Activated CD4-positive, alpha-beta T cell treated with anti-CD3 and anti-CD28 coated beads for 36 hours (primary cell): ENCODE results near the gene IER2. TPM values are rescaled to one million over a fixed set of nuclear protein-coding genes. Genes with fewer than 3 reads are reported as not detected.

Experiments
- ATAC-seq: fragments of 200-7000 bp; cut with Tn5 transposase; one replicate; pipeline ENCODE4 v1.10.0; 2021; ENCODE audit warnings: mild to moderate bottlenecking, moderate library complexity
- CTCF ChIA-PET: fragments of 350-600 bp; sonication (Branson Sonifier 250); formaldehyde crosslinking; loops from one replicate; lab custom pipeline; 2021; ENCODE audit warnings: antibody characterized with exemption; lab: Charles Lee
- POLR2A ChIA-PET: fragments of 350-600 bp; sonication (Branson Sonifier 250); formaldehyde crosslinking; loops from one replicate; lab custom pipeline; 2021; ENCODE audit warnings: antibody characterized with exemption, inconsistent platforms; lab: Charles Lee
- DNase-seq: peaks from one replicate; pipeline ENCODE4 v3.0.0-alpha.2; 2020
- H3K27ac Mint-ChIP-seq: one replicate; pipeline ENCODE4 v1.8.0; 2021; ENCODE audit warnings: mixed read lengths
- H3K27me3 Mint-ChIP-seq: one replicate; pipeline ENCODE4 v1.8.0; 2021; ENCODE audit warnings: mixed read lengths
- H3K36me3 Mint-ChIP-seq: one replicate; pipeline ENCODE4 v1.8.0; 2021; ENCODE audit warnings: low read depth, mixed read lengths
- H3K4me1 Mint-ChIP-seq: one replicate; pipeline ENCODE4 v1.8.0; 2021; ENCODE audit warnings: mixed read lengths
- H3K4me3 Mint-ChIP-seq: one replicate; pipeline ENCODE4 v1.8.0; 2021; ENCODE audit warnings: mild to moderate bottlenecking, moderate library complexity, mixed read lengths
- H3K9me3 Mint-ChIP-seq: one replicate; pipeline ENCODE4 v1.8.0; 2021; ENCODE audit warnings: low read depth, mixed read lengths
- intact Hi-C, 2 experiments: fragments of 100-400 bp; cut with DNase I in 1 of 2; cut with micrococcal nuclease in 1 of 2; formaldehyde crosslinking; loops; one replicate each; pipeline versions ENCODE4 v1.14.2 to v1.15.1; 2022 to 2024; cut with DNase I, micrococcal nuclease
- total RNA-seq, 2 experiments: library from RNA; stranded (reverse); gene quantifications; one replicate each; pipeline ENCODE4 v1.2.3, GENCODE V29; 2021

Gene IER2
- total RNA-seq, 2 experiments from 2014 or later: 109 to 118 TPM

DNA sequence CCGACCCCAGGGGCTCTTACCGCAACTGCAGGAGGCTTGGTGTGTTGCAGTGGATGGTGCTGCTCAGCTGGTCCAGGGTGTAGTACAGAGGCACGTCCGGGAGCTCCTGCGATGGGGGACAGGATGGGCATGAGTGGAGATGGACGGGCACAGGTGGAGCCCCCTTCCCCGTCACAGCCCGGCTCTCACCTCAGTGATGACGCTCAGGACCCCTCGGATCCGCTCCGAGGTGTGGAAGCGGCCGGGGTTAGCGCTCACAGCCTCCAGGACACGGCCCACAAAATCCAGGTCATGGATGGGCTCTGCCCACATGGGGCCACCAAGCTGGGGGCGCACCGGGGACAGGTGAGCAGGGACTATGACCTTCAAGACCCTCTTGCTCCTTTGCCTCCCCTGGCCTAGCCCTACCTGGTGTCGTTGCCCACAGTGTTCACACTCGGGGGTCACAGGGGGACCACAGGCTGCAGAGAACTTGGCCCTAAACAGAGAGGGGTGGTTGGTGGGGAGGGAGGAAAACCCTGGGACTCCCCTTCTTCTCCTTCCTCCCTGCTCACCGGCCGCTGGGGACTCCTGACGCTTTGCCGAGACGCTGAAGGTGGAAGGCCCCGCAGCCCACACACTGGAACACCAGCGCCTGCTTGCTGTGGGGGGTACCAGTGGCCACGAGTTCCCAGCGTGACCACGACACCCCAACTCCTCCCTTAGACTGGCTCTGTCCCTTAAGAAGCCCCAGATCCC, 40.7 kb upstream of the IER2 start:
- no peak for DNase-seq
- no peak overlapping the region for H3K4me3 Mint-ChIP-seq
- CTCF ChIA-PET: no interaction called here
- H3K9me3 Mint-ChIP-seq: no peaks in the 10 kb centered on the region
- H3K36me3 Mint-ChIP-seq: peaks cover 22% of the 10 kb centered on the region
- intact Hi-C loops: no loop called here
- H3K4me1 Mint-ChIP-seq: peaks cover 5% of the 10 kb centered on the region
- no peak for ATAC-seq
- H3K27ac Mint-ChIP-seq: no peak overlapping the region
- no peaks in the 10 kb centered on the region for H3K27me3 Mint-ChIP-seq
- POLR2A ChIA-PET: no interaction called here

DNA sequence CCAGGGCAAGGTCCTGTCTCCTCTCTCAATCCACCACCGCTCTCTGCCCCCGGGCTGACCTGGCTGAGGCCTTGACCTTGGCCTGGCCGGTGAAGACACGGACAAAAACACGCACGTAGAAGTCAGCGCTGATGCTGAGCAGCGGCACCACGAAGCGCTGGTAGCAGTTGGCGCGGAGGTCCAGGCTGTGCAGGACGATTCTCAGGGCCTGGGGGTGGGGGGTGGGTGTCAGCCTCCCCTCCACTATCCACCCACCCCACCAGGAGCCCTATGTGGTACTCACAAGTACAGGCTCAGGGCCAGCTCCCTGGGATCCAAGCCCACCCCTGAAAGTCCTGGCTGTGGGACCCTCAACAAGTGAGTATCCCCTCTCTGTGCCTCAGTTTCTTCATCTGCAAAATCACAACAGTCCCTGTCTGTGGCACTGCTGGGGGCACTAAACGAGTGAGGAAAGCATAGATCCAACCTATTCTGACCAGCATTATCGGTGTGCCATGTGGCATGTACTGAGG, 40.1 kb upstream of the IER2 start:
- intact Hi-C loops: no loop called here
- CTCF ChIA-PET: no interaction called here
- ATAC-seq (no peak), DNase-seq (no peak)
- Mint-ChIP-seq H3K9me3 (no peaks in the 10 kb centered on the region), H3K36me3 (peaks cover 26% of the 10 kb centered on the region), H3K4me1 (peaks cover 6% of the 10 kb centered on the region), H3K4me3 (no peak overlapping the region), H3K27me3 (no peaks in the 10 kb centered on the region), H3K27ac (no peak overlapping the region)
- POLR2A ChIA-PET: no interaction called here

DNA sequence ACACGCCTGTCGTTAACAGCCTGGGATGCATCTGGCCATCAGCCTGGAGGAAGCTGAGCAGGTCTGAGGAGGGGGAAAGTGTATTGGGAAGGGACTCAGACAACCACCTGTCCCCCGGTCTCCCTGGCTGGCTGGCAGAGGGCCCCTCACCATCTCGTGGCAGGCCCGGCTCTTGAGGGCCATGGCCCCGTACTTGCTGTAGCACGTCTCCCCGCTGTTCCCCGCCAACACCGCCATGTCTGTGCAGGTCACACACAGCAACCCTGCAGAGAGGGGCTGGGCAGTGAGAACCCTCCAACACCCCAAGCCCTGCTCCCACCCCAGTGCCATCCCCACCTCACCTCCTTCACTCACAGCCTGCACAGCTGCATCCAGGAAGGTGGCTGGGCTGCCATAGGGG, 37.7 kb upstream of the IER2 start:
- POLR2A ChIA-PET: no interaction called here
- CTCF ChIA-PET: interaction anchor here (2.6 kb wide), 1 partner anchor 147 kb away, joined by 8 read pairs; no protein-coding TSS in a partner anchor
- no peak for DNase-seq
- ATAC-seq: no peak
- Mint-ChIP-seq H3K27me3 (no peaks in the 10 kb centered on the region), H3K4me1 (peaks cover 12% of the 10 kb centered on the region), H3K27ac (no peak overlapping the region), H3K4me3 (no peak overlapping the region), H3K36me3 (peaks cover 26% of the 10 kb centered on the region), H3K9me3 (no peaks in the 10 kb centered on the region)
- intact Hi-C loops: no loop called here

DNA sequence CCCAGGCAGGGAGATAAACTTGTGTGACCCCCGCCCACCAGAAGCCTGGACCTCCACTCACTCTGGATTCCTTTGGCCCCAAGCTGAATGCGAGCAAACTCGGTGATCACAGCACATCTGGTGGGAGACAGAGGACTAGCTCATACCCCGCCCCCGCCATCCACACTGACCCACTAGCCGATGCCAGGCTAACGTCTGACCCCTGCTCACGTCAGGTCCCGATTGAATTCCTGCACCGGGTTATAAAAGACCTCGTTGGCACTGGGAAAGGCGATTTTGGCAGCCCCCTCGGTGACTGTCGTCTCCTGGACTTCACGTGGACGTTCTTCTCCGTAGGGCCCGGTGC, 34.3 kb upstream of the IER2 start:
- peak overlapping the region; percentile 95 for H3K27ac Mint-ChIP-seq
- H3K4me1 Mint-ChIP-seq: peaks cover 30% of the 10 kb centered on the region
- no peak for ATAC-seq
- ChIA-PET CTCF (interaction anchor here (0.9 to 3.0 kb wide), 2 partner anchors 11 to 151 kb away, joined by 3 to 18 read pairs; no protein-coding TSS in a partner anchor), POLR2A (no interaction called here)
- DNase-seq: no peak
- intact Hi-C loops: loop anchor here (1.0 to 5.0 kb wide), 6 partner anchors 12 to 504 kb away; partner anchors contain the start of genes JUNB (in 1 of the 2), ZNF490 (in 1 of the 2) and ZNF791 (in 1 of the 2)
- H3K4me3 Mint-ChIP-seq: peak overlapping the region; percentile 87
- no peaks in the 10 kb centered on the region for H3K9me3 Mint-ChIP-seq
- peaks cover 22% of the 10 kb centered on the region for H3K36me3 Mint-ChIP-seq
- no peaks in the 10 kb centered on the region for H3K27me3 Mint-ChIP-seq

DNA sequence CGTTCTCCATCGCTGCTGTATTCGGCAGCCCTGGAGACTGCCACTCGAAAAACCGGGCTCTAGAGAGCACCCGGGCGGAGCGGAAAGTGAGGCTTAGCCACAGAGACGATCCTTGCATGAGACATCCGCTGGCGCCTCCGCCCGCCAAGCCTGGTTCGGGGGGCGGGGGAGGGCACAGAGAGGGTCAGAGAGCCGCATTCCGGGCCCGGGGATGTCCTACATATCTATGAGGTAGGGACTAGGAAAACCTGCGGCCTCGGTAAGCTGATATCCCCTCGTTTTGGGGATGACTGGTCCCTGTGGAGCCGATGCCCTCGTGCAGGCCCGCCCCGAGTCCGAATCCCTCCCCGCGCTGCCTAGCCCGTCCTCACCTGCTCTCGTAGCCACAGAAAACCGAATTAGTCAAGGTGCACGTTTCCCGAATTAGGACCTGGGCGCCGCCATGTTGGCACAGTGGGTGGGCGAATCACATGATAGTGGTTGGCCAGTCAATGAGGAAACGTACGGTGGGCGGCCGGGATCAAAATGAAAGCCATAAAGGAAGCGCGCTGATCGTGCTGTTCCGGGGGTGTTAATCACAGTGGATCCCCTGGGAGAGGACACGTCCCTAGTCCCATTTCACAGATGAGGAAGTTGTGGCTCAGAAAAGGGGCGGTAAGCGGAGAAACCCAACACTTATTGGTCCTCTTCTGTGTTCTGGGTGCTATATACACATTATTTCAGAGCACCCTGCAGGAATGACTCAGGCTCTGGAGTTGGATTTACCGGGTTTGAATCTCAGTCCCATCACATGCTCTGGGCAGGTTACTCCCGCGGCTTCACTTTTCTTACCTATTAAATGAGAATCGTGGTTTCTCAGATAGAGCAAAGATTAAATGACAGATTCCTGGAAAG, 33.7 kb upstream of the IER2 start, which contains the start of gene TRMT1:
TSS of gene TRMT1 (minus strand) at position 459 of the 894 bp plus-strand sequence. CDS start at position 118, 341 bp downstream.
- Mint-ChIP-seq H3K27me3 (no peaks in the 10 kb centered on the region), H3K9me3 (no peaks in the 10 kb centered on the region), H3K27ac (peak within 1 kb of the TSS; percentile 95), H3K4me3 (peak within 1 kb of the TSS; percentile 87), H3K36me3 (peaks cover 23% of the 10 kb centered on the region), H3K4me1 (peaks cover 36% of the 10 kb centered on the region)
- ATAC-seq (peak; percentile 55), DNase-seq (peak; percentile 96)
- POLR2A ChIA-PET: no interaction called here
- CTCF ChIA-PET: interaction anchor here (0.9 to 3.0 kb wide), 2 partner anchors 12 to 151 kb away, joined by 3 to 18 read pairs; no protein-coding TSS in a partner anchor
- intact Hi-C loops: loop anchor here (1.0 to 5.0 kb wide), 7 partner anchors 12 to 504 kb away; partner anchors contain the start of genes IER2 (in 1 of the 2), JUNB (in 1 of the 2), STX10 (in 1 of the 2) and ZNF490 (in 1 of the 2)

DNA sequence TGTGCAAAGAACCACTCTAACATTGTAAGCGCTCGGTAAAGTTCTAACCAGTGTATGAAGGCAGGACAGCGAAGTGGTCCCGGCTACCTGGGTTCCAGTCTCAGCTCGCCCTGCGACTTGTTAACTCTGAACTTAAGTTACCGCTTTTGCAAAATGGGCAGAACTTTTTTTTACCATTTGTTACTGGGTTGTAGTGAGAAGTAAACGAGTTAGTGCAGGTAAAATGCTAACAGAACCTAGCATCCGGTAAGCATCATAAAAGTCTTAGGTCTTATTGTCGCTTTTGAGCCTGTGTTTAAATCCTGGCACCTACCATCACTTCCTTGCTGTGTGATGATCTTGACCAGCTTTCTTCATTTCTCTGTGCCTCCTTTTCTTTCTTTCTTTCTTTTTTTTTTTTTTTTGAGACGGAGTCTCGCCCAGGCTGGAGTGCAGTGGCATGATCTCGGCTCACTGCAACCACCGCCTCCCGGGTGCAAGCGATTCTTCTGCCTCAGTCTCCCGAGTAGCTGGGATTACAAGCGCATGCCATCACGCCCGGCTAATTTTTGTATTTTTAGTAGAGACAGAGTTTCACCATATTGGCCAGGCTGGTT, 32.9 kb upstream of the IER2 start:
- DNase-seq (no peak), ATAC-seq (peak; percentile 6)
- CTCF ChIA-PET: interaction anchor here (0.9 to 2.6 kb wide), 6 partner anchors 13 to 152 kb away, joined by 4 to 10 read pairs (median 6); no protein-coding TSS in a partner anchor
- Mint-ChIP-seq H3K36me3 (peaks cover 21% of the 10 kb centered on the region), H3K27me3 (no peaks in the 10 kb centered on the region), H3K9me3 (no peaks in the 10 kb centered on the region), H3K4me1 (peaks cover 43% of the 10 kb centered on the region), H3K4me3 (peak overlapping the region; percentile 87), H3K27ac (peak overlapping the region; percentile 95)
- intact Hi-C loops: loop anchor here (1.0 to 5.0 kb wide), 5 partner anchors 16 to 505 kb away; partner anchors contain the start of genes IER2 (in 1 of the 2), JUNB (in 1 of the 2), STX10 (in 1 of the 2) and ZNF490 (in 1 of the 2)
- POLR2A ChIA-PET: interaction anchor here (1.0 to 1.9 kb wide), 2 partner anchors 33 to 35 kb away, joined by 3 to 18 read pairs; partner anchors contain the start of genes IER2 and STX10

DNA sequence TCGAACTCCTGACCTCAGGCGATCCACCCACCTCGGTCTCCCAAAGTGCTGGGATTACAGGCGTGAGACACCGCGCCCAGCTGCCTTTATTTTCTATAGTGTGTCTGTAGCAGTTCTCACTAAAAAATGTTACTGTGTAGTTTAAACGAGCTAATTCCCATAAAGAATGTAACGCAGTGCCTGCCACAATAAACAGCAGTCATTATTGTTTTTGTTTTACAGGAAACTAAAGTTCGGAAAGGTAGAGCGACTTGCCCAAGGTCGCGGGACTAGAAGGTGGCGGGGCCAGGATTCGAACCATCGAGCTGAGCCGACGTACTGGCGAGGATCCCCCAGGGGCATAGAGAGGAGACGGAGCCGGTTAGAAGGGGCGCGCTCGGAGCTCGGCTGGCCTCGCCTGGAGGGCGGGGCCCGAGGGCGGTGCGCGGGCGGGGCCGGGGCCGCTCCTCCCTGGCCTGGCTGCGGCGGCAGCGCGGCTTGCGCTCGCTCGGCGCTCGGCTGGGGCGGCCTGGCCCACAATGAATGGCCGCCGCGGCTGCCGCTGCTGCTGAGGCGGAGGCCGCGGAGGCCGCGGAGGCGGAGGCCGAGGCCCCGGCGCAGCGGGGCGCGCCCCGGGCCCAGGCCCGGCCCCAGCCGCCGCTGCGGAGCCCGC, 32.3 kb upstream of the IER2 start, which contains the start of gene NACC1:
TSS of gene NACC1 (plus strand) at position 493 of the 652 bp plus-strand sequence. CDS start 16,944 bp downstream, outside the sequence.
- ChIA-PET POLR2A (interaction anchor here (1.0 to 1.9 kb wide), 3 partner anchors 32 to 37 kb away, joined by 3 to 18 read pairs (median 4); partner anchors contain the start of genes IER2 and STX10), CTCF (interaction anchor here (0.6 to 2.6 kb wide), 10 partner anchors 9 to 239 kb away, joined by 3 to 10 read pairs (median 5); partner anchors contain the start of genes IER2 and STX10)
- Mint-ChIP-seq H3K4me1 (peaks cover 49% of the 10 kb centered on the region), H3K27ac (peak within 1 kb of the TSS; percentile 95), H3K9me3 (no peaks in the 10 kb centered on the region), H3K4me3 (peak within 1 kb of the TSS; percentile 87), H3K36me3 (peaks cover 20% of the 10 kb centered on the region), H3K27me3 (no peaks in the 10 kb centered on the region)
- ATAC-seq (peak; percentile 85), DNase-seq (peak; percentile 95)
- intact Hi-C loops: loop anchor here (1.0 to 5.0 kb wide), 10 partner anchors 14 to 506 kb away; partner anchors contain the start of genes DHPS (in 1 of the 2), IER2 (in 1 of the 2), JUNB (in 1 of the 2) and STX10 (in 1 of the 2)

DNA sequence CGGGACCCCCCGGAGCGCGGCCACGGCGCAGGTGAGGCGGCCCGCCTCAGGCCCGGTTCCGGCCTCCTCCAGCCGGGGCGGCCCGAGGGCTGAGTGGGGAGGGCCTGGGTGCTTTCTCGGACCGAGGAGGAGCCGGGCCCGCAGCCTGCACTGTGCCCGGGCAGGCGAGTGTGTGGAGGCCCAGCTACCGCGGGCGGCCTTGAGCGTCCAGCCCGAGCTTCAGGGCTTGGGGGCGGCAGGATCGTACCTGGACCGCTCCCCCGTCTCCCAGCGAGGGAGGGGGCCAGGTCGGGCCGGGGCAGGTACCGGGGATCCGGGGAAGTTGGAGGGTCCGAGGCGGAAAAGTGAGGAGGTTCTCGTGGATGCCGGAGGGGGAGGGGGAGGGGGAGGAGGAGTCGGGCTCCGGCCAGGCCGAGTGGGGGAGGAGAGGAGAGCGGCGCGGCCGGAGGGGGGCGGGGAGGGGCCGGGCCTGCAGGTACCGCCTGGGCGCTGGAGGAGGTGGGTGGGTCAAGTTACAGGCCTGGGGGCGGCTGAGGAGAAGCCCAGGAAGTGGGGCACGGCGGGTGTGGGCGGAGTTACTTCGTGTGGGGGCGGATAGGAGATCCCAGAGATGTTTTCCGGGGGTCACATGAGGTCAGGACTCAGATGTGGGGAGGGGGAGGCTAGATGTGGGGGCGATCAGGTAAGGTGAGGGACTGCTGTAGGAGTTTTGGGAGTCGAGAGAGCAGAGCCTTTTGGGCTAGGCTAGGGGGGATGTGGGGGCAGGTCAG, 31.6 kb upstream of the IER2 start:
- POLR2A ChIA-PET: interaction anchor here (1.0 to 1.9 kb wide), 2 partner anchors 34 to 36 kb away, joined by 4 to 18 read pairs; no protein-coding TSS in a partner anchor
- H3K9me3 Mint-ChIP-seq: no peaks in the 10 kb centered on the region
- no peaks in the 10 kb centered on the region for H3K27me3 Mint-ChIP-seq
- CTCF ChIA-PET: interaction anchor here (0.6 to 2.6 kb wide), 9 partner anchors 8 to 239 kb away, joined by 3 to 10 read pairs (median 5); partner anchors contain the start of genes IER2 and STX10
- peak overlapping the region; percentile 80 for H3K4me3 Mint-ChIP-seq
- peak overlapping the region; percentile 73 for H3K27ac Mint-ChIP-seq
- peak; percentile 1 for ATAC-seq
- intact Hi-C loops: loop anchor here (1.0 to 5.0 kb wide), 8 partner anchors 14 to 506 kb away; partner anchors contain the start of genes DHPS (in 1 of the 2), JUNB (in 1 of the 2), TRIR (in 1 of the 2) and ZNF490 (in 1 of the 2)
- H3K4me1 Mint-ChIP-seq: peaks cover 49% of the 10 kb centered on the region
- peaks cover 21% of the 10 kb centered on the region for H3K36me3 Mint-ChIP-seq
- peak; percentile 68 for DNase-seq

DNA sequence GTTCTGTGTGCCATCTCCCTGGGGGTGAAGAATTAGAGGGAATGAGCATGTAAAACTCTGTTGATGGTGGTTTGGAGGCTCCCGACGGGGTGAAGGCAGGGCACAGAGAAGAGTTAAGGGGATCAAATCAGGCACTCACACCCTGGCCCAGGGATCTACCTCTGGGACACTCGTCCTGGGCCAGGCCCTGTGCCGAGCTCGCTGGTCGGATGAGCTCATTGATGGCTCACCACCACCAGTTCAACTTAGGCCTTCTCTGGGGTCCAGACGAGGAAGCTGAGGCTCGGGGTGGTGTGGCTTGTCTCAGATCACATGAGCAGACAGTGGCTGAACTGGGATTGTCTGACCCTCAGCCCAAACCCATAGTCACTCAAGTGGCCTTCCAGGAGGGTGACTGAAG, 30.6 kb upstream of the IER2 start:
- no peak for DNase-seq
- intact Hi-C loops: loop anchor here (5.0 kb wide), 3 partner anchors 143 to 507 kb away; partner anchors contain the start of genes JUNB (in 1 of the 2), ZNF490 (in 1 of the 2) and ZNF791 (in 1 of the 2)
- Mint-ChIP-seq H3K27ac (peak overlapping the region; percentile 73), H3K4me1 (peaks cover 49% of the 10 kb centered on the region), H3K27me3 (no peaks in the 10 kb centered on the region), H3K4me3 (peak overlapping the region; percentile 80), H3K9me3 (no peaks in the 10 kb centered on the region), H3K36me3 (peaks cover 23% of the 10 kb centered on the region)
- POLR2A ChIA-PET: interaction anchor here (0.7 to 1.0 kb wide), 3 partner anchors 13 to 732 kb away, joined by 4 to 6 read pairs (median 4); no protein-coding TSS in a partner anchor
- ATAC-seq: no peak
- CTCF ChIA-PET: interaction anchor here (0.6 to 2.6 kb wide), 2 partner anchors 154 to 231 kb away, joined by 3 to 10 read pairs; no protein-coding TSS in a partner anchor
